NCI-H2081 treated with DMSO at 0.1 percent for 48 hours (cell line): Measurements from ENCODE around the gene PVALEF.
"Not testable (repeated sequence)": the region's sequence is repeated elsewhere in the genome, so short reads cannot be mapped to it uniquely, and the experiment has no call there.

Experiments used
- DNase-seq: peaks from one replicate; lab custom pipeline; 2025; lab: John Stamatoyannopoulos, UW

The PVALEF gene

GRCh38 chr17:81218991-81219390, 53.7 kb downstream of the PVALEF start:
- DNase-seq = no peak

GRCh38 chr17:81219476-81220180, 54.3 kb downstream of the PVALEF start:
- no peak for DNase-seq

GRCh38 chr17:81221371-81221841, 56.1 kb downstream of the PVALEF start:
- DNase-seq = no peak

GRCh38 chr17:81221842-81222619, 56.7 kb downstream of the PVALEF start:
- no peak for DNase-seq

GRCh38 chr17:81222620-81222905, 57.3 kb downstream of the PVALEF start:
- no peak for DNase-seq

GRCh38 chr17:81222906-81223761, 57.8 kb downstream of the PVALEF start, which contains the start of gene CEP131:
TSS of gene CEP131 (minus strand) at chr17:81222965. CDS start at chr17:81220056, 2,909 bp downstream.
- DNase-seq = peak; percentile 93

GRCh38 chr17:81223762-81224130, 58.4 kb downstream of the PVALEF start:
- DNase-seq = no peak

GRCh38 chr17:81227630-81228029, 62.3 kb downstream of the PVALEF start:
- not testable (repeated sequence) for DNase-seq

GRCh38 chr17:81228420-81228819, 63.1 kb downstream of the PVALEF start:
- DNase-seq = no peak

- no peak for DNase-seq
These were observed 63.7 kb downstream of the PVALEF start for GRCh38 chr17:81228834-81229665.

GRCh38 chr17:81229666-81229920, 64.3 kb downstream of the PVALEF start:
- no peak for DNase-seq

- DNase-seq = no peak
These were observed 64.9 kb downstream of the PVALEF start for GRCh38 chr17:81230043-81230820.

- DNase-seq = no peak
These were observed 65.9 kb downstream of the PVALEF start for GRCh38 chr17:81231121-81231645.

- no peak for DNase-seq
These were observed 66.7 kb downstream of the PVALEF start for GRCh38 chr17:81231766-81232581.
